22Rv1 (cell line): ENCODE results near the gene RPUSD1.
"Not testable (repeated sequence)": the region's sequence is repeated elsewhere in the genome, so short reads cannot be mapped to it uniquely, and the experiment has no call there.

ENCODE experiments used
- H3K27ac ChIP-seq: fragments of 450-650 bp; 2 replicates; pipeline ENCODE4 v1.5.1; 2017
- ZFX ChIP-seq: fragments of 450-650 bp; IDR thresholded peaks from 2 replicates; pipeline ENCODE4 v1.6.1; 2017; ENCODE audit warnings: antibody characterized with exemption, borderline replicate concordance
- TF ChIP-seq, protein P1 (sequence below): fragments of 450-650 bp; IDR thresholded peaks from 2 replicates; pipeline ENCODE4 v1.5.1; 2017; ENCODE audit warnings: mild to moderate bottlenecking

The RPUSD1 gene

DNA sequence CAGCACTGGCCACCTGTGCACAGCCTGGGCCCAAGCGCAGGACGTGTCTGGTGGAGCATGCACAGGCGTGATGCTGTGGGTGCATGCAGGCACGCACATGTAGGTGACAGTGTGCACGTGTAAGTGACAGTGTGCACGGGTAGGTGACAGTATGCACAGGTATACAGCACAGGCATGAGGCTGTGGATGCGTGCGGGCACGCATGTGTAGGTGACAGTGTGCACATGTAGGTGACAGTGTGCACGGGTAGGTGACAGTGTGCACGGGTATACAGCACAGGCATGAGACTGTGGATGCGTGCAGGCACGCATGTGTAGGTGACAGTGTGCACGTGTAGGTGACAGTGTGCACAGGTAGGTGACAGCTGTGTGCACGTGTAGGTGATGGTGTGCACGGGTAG, 7.9 kb downstream of the RPUSD1 start:
- no peak overlapping the region for H3K27ac ChIP-seq
- TF ChIP-seq ZFX: no peak
- TF ChIP-seq, protein P1, sequence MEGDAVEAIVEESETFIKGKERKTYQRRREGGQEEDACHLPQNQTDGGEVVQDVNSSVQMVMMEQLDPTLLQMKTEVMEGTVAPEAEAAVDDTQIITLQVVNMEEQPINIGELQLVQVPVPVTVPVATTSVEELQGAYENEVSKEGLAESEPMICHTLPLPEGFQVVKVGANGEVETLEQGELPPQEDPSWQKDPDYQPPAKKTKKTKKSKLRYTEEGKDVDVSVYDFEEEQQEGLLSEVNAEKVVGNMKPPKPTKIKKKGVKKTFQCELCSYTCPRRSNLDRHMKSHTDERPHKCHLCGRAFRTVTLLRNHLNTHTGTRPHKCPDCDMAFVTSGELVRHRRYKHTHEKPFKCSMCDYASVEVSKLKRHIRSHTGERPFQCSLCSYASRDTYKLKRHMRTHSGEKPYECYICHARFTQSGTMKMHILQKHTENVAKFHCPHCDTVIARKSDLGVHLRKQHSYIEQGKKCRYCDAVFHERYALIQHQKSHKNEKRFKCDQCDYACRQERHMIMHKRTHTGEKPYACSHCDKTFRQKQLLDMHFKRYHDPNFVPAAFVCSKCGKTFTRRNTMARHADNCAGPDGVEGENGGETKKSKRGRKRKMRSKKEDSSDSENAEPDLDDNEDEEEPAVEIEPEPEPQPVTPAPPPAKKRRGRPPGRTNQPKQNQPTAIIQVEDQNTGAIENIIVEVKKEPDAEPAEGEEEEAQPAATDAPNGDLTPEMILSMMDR: no peak

DNA sequence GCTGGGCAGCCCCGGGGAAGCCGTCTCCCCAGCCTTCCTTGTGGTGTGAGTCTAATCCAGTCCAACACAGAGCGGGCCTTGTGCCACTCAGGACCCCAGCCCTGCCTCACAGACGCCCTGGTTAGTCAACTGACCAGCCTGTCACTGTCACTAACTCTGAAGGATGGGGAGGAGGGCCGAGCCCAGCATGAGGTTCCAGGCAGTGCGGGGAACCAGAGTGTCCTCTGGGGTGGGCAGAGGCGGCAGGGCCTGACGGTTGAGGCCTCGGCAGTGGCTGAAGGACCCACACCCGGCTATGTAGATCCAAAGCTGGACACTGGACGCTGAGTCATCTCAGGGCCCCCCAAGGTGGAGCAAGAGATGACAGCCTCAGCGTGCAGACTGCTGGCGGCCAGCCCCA, 8.6 kb downstream of the RPUSD1 start:
- no peak for TF ChIP-seq ZFX
- no peak overlapping the region for H3K27ac ChIP-seq

DNA sequence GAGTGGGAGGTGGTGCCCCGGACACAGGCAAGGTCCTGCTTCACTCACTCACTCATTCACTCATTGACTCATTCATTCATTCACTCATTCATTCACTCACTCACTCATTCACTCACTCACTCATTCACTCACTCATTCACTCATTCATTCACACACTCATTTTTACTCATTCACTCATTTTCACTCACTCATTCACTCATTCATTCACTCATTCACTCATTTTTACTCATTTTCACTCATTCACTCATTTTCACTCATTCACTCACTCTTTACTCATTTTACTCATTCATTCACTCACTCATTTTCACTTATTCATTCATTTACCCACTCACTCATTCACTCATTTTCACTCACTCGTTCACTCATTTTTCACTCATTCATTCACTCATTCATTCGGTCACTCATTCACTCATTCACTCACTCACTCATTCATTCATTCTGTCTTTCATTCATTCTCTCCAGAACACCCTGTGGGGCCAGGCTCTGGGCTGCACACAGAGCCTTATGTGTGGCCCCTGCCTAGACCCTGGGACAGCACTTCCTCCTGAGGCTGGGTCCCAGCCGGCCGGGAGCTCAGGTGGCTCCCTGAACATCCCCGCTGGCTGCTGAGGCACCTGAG, 9.2 kb downstream of the RPUSD1 start:
- H3K27ac ChIP-seq: no peak overlapping the region
- TF ChIP-seq, protein P1: no peak
- TF ChIP-seq ZFX: no peak

DNA sequence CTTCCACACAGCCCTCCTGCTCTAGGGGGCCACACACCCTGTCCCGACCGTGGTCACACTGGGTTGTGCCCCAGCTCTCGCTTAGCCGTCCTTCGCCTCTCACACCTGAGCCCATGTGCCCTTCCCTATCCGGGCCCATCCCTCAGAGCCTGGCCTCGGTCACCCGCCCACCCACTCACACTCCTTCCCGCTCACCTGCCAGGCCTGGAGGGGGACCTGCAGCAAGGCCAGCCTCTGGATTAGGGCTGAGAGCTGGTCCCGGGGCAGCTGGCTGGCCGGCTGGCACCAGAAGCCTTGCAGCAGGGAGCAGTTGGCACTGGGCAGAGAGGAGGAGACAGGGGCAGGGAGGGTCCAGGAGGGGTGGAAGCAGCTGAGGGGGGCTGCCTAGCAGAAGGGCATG, 9.7 kb downstream of the RPUSD1 start:
- H3K27ac ChIP-seq: no peak overlapping the region
- no peak for TF ChIP-seq ZFX
- TF ChIP-seq, protein P1: no peak

DNA sequence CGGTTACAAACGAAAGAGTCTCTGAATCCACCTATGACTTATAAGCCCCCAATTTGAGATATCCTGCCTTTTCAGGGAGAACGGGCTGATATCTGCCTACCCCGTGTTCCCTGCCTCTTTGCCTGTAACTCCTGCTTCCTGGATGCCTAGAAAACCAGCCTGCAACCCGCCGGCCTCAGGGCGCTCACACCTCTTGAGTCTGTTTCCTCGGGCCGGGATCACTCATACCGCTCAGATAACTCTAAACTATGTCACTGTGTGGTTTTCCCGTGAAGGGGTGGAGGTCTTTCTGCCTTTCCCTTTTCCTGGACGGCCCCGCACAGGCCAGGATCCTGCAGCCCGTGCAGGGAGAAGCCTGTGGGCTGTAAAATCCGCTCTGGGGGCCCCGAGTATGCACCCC, 10.4 kb downstream of the RPUSD1 start:
- no peak overlapping the region for H3K27ac ChIP-seq

DNA sequence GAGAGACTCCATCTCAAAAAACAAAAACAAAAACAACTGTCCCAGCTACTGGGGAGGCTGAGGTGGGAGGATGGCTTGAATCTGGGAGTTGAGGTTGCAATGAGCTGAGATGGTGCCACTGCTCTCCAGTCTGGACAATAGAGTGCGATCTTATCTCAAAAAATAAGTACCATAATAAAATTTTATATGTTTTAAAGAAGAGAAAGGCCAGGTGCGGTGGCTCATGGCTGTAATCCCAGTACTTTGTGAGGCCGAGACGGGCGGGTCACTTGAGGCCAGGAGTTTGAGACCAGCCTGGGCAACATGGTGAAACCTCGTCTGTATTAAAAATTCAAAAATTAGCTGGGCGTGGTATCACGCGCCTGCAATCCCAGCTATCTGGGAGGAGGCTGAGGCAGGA, 11.4 kb downstream of the RPUSD1 start:
- H3K27ac ChIP-seq: no peak overlapping the region
- TF ChIP-seq, protein P1: no peak
- no peak for TF ChIP-seq ZFX

More for the DNA sequence above, 10.4 kb downstream of the RPUSD1 start:
- TF ChIP-seq, protein P1: no peak
- no peak for TF ChIP-seq ZFX

DNA sequence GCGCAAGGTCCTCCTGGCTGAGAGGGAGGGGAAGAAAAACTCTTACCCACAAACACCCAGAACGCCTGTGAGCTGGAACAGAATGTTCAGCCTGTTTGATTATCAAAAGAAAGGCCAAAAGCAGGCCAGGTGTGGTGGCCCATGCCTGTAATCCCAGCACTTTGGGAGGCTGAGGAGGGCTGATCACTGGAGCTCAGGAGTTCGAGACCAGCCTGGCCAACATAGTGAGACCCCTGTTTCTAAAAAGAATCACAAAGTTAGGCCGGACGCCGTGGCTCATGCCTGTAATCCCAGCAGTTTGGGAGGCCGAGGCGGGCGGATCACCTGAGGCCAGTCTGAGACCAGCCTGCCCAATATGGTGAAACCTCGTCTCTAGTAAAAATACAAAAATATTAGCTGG, 11.9 kb downstream of the RPUSD1 start:
- H3K27ac ChIP-seq: not testable (repeated sequence)

DNA sequence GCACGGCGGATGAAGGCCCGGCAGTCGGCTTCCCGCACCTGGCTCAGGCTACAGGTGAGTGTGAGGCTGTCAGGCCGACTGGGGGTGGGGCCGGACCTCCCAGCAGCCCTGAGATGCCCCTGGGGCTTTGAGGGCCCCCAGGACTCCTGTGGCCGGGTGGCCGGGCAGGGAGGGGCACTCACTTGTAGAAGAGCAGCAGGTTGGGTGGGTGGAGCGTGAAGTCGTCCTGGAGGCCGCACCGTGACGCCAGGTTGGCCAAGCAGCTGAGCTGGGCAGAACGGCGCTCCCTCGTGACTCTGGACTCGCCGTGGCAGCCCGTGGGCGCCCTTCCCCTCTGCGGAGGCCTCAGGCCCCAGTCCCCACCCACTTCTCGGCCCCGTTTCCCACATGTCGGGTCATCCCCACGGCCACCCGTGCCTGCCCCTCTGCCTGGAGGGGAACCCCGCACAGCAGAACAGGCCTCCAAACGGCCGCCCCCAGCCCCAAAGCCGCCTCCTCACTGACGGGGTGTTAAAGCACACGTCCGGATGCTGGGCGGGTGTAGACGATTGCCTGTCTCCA, 12.9 kb downstream of the RPUSD1 start:
- no peak overlapping the region for H3K27ac ChIP-seq
- TF ChIP-seq, protein P1: no peak
- no peak for TF ChIP-seq ZFX
